ENCODE measurements around the gene DNAH6. TPM values are rescaled to one million over a fixed set of nuclear protein-coding genes. Genes with fewer than 3 reads are reported as not detected.

Gene DNAH6
- total and polyA plus RNA-seq, 4 donors = 1.9 to 16.9 (median 8.5) TPM

DNA sequence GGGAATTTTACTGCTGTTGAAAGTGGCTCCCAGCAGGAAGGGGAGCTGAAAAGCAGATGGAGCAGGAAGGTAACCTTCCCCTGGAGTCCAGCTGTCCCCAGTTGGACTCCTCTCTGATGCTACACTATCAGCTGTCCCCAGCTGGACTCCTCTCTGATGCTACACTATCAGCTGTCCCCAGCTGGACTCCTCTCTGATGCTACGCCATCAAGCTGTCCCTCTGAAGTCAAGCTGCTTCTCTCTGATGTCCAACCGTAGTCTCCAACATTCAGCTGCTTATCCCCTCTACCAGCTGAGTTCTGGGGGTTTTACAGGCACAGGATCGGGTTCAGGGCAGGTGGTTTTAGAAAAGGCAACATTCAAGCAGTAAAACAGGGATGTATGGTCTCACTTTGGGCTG, 37.4 kb upstream of the DNAH6 start:
- H3K4me1 ChIP-seq (ENCODE audit: control insufficient read depth in 5 of 5, insufficient read depth in 5 of 5, low read length in 5 of 5) = peaks cover 0 to 14% (median 6%) of the 10 kb centered on the region in 5 donors
- peaks cover 0 to 9% (median 3%) of the 10 kb centered on the region in 4 donors for H3K9me3 ChIP-seq (ENCODE audit: control insufficient read depth in 4 of 4, insufficient read depth in 3 of 4, low read length in 3 of 4)
- 86 to 90% methylated on average over 3 of the region's 3 CpGs for WGBS, 2 donors
- H3K4me3 ChIP-seq = no peak overlapping the region
- H3K27me3 ChIP-seq (ENCODE audit: control insufficient read depth in 3 of 3, insufficient read depth in 3 of 3, low read length in 2 of 3) = no peaks in the 10 kb centered on the region
- no peak overlapping the region for H3K27ac ChIP-seq (ENCODE audit: low read depth in 1 of 2, low read length in 1 of 2)
- no peak overlapping the region for H3K9ac ChIP-seq (ENCODE audit: insufficient read depth in 1 of 2, low read length in 2 of 2)
- DNase-seq = no peak
- peaks cover 0 to 2% (median 0%) of the 10 kb centered on the region in 4 donors for H3K36me3 ChIP-seq (ENCODE audit: control insufficient read depth in 4 of 4, insufficient read depth in 4 of 4, low read length in 4 of 4)
- ATAC-seq (ENCODE audit: insufficient read depth, low FRiP score) = no peak
- TF ChIP-seq, protein P1, sequence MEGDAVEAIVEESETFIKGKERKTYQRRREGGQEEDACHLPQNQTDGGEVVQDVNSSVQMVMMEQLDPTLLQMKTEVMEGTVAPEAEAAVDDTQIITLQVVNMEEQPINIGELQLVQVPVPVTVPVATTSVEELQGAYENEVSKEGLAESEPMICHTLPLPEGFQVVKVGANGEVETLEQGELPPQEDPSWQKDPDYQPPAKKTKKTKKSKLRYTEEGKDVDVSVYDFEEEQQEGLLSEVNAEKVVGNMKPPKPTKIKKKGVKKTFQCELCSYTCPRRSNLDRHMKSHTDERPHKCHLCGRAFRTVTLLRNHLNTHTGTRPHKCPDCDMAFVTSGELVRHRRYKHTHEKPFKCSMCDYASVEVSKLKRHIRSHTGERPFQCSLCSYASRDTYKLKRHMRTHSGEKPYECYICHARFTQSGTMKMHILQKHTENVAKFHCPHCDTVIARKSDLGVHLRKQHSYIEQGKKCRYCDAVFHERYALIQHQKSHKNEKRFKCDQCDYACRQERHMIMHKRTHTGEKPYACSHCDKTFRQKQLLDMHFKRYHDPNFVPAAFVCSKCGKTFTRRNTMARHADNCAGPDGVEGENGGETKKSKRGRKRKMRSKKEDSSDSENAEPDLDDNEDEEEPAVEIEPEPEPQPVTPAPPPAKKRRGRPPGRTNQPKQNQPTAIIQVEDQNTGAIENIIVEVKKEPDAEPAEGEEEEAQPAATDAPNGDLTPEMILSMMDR (IDR thresholded peaks at IDR 0.05; ENCODE audit: control extremely low read depth, extremely low read depth) = no peak

DNA sequence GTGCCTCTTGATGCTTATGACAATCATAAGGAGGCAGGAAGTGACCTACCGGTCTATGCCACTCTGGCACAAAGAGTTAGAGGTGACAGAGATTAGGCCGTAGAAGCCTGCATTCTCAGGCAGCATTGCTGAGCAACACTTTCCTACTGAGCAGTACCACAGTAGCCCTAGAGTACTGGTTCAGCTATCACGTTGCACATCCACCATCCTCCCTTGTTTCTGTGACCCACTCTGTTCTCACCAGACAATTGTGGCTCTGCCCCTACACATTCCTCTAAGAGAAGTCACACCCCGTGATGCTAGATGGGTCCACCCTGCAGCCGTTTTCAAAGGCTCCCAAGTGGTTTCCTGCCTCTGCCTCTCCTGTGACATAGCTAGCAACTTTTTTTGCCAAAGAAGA, 34.6 kb upstream of the DNAH6 start:
- WGBS, 2 donors = 28 to 44% methylated on average over 5 of the region's 5 CpGs
- TF ChIP-seq, protein P1 (IDR thresholded peaks at IDR 0.05; ENCODE audit: control extremely low read depth, extremely low read depth) = no peak
- Histone ChIP-seq H3K4me1 (ENCODE audit: control insufficient read depth in 5 of 5, insufficient read depth in 5 of 5, low read length in 5 of 5) (peaks cover 0 to 20% (median 12%) of the 10 kb centered on the region in 5 donors), H3K27me3 (ENCODE audit: control insufficient read depth in 3 of 3, insufficient read depth in 3 of 3, low read length in 2 of 3) (no peaks in the 10 kb centered on the region), H3K27ac (ENCODE audit: low read depth in 1 of 2, low read length in 1 of 2) (no peak overlapping the region), H3K9me3 (ENCODE audit: control insufficient read depth in 4 of 4, insufficient read depth in 3 of 4, low read length in 3 of 4) (peaks cover 0 to 6% (median 3%) of the 10 kb centered on the region in 4 donors), H3K9ac (ENCODE audit: insufficient read depth in 1 of 2, low read length in 2 of 2) (no peak overlapping the region), H3K4me3 (no peak overlapping the region), H3K36me3 (ENCODE audit: control insufficient read depth in 4 of 4, insufficient read depth in 4 of 4, low read length in 4 of 4) (peaks cover 0 to 2% (median 0%) of the 10 kb centered on the region in 4 donors)
- ATAC-seq (ENCODE audit: insufficient read depth, low FRiP score) (no peak), DNase-seq (no peak)

DNA sequence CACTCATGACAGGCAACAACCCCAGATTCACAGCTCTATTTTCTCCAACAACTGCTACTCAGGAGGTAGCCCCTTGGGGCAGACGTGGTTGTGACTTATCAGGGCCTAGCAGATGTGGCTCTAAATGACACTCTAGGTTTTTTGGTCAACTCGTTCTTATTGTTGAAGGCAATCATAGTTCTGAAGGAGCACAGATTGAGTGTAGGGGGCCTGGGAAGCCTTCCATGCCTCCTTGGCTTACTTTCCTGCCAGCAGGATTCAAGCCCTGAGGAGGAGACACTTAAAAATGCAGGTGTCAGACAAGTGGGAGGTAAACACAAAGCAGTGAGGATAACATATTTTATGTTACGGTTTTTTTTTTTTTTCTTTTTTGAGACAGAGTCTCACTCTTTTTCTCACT, 33.7 kb upstream of the DNAH6 start:
- WGBS, 2 donors = 53 to 62% methylated on average over 3 of the region's 3 CpGs
- H3K36me3 ChIP-seq (ENCODE audit: control insufficient read depth in 4 of 4, insufficient read depth in 4 of 4, low read length in 4 of 4) = peaks cover 0 to 2% (median 0%) of the 10 kb centered on the region in 4 donors
- DNase-seq = no peak
- peaks cover 0 to 29% (median 21%) of the 10 kb centered on the region in 5 donors for H3K4me1 ChIP-seq (ENCODE audit: control insufficient read depth in 5 of 5, insufficient read depth in 5 of 5, low read length in 5 of 5)
- no peaks in the 10 kb centered on the region for H3K27me3 ChIP-seq (ENCODE audit: control insufficient read depth in 3 of 3, insufficient read depth in 3 of 3, low read length in 2 of 3)
- no peak overlapping the region for H3K9ac ChIP-seq (ENCODE audit: insufficient read depth in 1 of 2, low read length in 2 of 2)
- ATAC-seq (ENCODE audit: insufficient read depth, low FRiP score) = no peak
- H3K27ac ChIP-seq (ENCODE audit: low read depth in 1 of 2, low read length in 1 of 2) = no peak overlapping the region
- H3K4me3 ChIP-seq = no peak overlapping the region
- no peaks in the 10 kb centered on the region for H3K9me3 ChIP-seq (ENCODE audit: control insufficient read depth in 4 of 4, insufficient read depth in 3 of 4, low read length in 3 of 4)
- TF ChIP-seq, protein P1 (IDR thresholded peaks at IDR 0.05; ENCODE audit: control extremely low read depth, extremely low read depth) = no peak

DNA sequence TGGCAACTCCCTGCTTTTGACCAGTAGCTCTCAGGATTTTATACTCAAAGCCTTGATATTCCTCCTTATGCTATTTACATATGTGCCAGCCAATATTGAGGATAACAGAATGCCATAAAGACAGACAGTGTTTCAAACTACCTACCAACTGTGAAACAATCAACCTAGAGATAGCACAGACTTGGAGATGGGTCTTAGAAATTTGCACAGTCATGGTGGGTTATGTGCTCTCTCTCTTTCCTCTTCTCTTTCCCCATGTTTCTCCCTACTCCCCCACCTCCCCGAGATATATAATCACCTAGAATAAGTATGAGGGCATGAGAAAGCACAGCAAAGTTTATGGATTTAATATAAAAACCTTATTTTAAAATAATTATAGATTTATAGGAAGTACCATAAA, 33.0 kb upstream of the DNAH6 start:
- Histone ChIP-seq H3K27me3 (ENCODE audit: control insufficient read depth in 3 of 3, insufficient read depth in 3 of 3, low read length in 2 of 3) (no peaks in the 10 kb centered on the region), H3K27ac (ENCODE audit: low read depth in 1 of 2, low read length in 1 of 2) (no peak overlapping the region), H3K9me3 (ENCODE audit: control insufficient read depth in 4 of 4, insufficient read depth in 3 of 4, low read length in 3 of 4) (no peaks in the 10 kb centered on the region), H3K4me1 (ENCODE audit: control insufficient read depth in 5 of 5, insufficient read depth in 5 of 5, low read length in 5 of 5) (peaks cover 0 to 33% (median 22%) of the 10 kb centered on the region in 5 donors), H3K9ac (ENCODE audit: insufficient read depth in 1 of 2, low read length in 2 of 2) (no peak overlapping the region), H3K4me3 (no peak overlapping the region), H3K36me3 (ENCODE audit: control insufficient read depth in 4 of 4, insufficient read depth in 4 of 4, low read length in 4 of 4) (no peaks in the 10 kb centered on the region)
- TF ChIP-seq, protein P1 (IDR thresholded peaks at IDR 0.05; ENCODE audit: control extremely low read depth, extremely low read depth) = no peak
- WGBS, 2 donors = 73 to 81% methylated on average over 1 of the region's 1 CpG
- no peak for DNase-seq
- ATAC-seq (ENCODE audit: insufficient read depth, low FRiP score) = no peak
